NT2/D1 (cell line): ENCODE measurements around the gene ATE1.

Source experiments
- SUZ12 ChIP-seq: IDR thresholded peaks from 2 replicates; pipeline ENCODE4 v1.6.1; 2011; ENCODE audit not compliant: insufficient read length, insufficient read depth; ENCODE audit errors: extremely low read depth
- YY1 ChIP-seq: IDR thresholded peaks from 2 replicates; pipeline ENCODE4 v1.6.1; 2011; ENCODE audit not compliant: insufficient read length, insufficient read depth

GRCh38 chr10:121853950-121854349 is 73.9 kb downstream of the ATE1 start:
- TF ChIP-seq YY1 (no peak), SUZ12 (no peak)
